CD4-positive, alpha-beta T cell treated with Interleukin-17A for 4 hours (primary cell): ENCODE results near the gene CD59.
"Not testable (repeated sequence)": the region's sequence is repeated elsewhere in the genome, so short reads cannot be mapped to it uniquely, and the experiment has no call there.

Experiments
- DNase-seq: peaks from one replicate; pipeline ENCODE4 v3.0.0-alpha.2; 2020; ENCODE audit warnings: mixed read lengths

CD59 gene

DNA sequence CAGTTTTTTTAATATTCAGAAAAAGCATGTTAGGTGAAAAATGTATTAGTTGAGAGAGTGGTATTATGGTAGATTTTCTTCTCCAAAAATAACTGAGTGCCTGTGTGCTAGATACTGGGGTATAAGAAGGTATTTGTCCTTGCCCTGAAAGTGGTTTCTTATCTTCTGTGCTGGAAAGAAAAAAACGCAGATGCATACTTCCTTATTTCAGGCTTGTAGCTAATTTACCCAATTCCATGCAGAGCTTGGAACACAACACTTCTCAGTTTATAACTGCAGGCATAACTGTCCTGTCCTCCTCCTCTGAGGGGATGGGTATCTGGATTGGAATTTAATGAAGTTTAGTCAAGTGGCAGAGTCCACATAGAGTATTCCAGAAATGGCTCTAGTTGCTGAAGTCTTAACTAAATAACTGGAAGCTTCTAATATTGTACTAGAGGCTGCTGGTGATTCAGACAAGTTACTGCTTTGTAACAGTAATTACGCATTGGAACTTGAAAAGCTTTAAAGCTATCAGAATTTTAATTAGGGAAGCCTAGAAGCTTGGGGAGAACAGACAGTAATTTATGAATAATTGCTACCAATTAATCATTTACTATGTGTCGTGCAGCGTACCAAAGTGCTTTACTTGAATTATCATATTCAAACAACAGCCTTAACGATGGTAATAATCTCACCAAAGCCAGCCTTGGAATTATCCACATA, 22.9 kb downstream of the CD59 start:
- DNase-seq: no peak

DNA sequence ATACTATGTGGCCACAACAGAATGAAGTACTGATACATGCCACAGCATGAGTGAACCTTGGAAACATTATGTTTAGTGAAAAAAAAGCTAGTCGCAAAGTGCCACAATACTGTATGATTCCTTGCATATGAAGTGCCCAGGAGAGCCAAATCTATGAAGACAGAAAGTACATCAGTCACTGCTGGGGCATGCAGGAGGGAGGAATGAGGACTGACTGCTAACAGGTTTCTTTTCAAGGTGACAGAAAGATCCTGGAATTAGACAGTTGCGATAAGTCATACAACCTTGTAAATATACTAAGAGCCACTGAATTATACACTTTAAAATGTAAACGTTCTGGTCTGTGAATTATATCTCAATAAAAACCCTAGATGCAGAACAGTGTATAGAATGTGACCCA, 23.8 kb downstream of the CD59 start:
- no peak for DNase-seq

DNA sequence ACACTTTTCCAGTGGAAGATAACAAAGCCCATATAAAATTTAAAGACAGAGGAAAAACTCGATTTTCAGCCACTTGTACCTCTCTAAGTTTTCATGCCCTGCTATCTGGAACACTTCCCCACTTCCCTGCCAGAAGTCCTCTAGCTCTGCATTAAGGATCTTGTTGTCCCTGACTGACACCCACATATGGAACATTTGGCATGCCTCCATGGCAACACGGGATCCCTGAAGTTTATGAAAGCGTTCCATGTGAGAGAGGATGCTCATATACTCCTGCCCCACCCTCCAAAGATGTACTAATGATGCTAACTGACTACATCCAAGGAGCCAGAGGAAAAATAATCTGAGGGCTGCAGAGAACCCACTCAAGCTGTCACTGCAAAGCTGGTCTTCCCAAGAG, 26.8 kb downstream of the CD59 start:
- DNase-seq: no peak

DNA sequence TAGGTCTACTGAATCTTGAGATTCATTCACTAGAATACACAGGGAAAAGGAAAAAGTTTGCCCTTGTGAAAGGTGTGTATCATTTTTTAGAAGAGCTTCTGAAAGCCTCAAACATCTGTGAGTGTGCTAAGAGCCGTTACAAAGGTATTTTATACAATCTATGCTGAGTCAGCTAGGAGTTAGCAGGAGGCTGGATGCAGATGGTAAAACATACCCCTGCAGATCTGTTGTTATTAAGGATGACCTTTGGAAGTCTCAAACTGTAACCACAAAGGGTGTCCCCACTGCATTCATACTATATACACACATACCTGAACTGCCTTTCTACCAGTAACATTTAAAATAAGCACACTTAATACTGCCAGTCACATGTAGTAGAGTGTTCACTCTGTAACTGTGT, 27.2 kb downstream of the CD59 start:
- DNase-seq: no peak

DNA sequence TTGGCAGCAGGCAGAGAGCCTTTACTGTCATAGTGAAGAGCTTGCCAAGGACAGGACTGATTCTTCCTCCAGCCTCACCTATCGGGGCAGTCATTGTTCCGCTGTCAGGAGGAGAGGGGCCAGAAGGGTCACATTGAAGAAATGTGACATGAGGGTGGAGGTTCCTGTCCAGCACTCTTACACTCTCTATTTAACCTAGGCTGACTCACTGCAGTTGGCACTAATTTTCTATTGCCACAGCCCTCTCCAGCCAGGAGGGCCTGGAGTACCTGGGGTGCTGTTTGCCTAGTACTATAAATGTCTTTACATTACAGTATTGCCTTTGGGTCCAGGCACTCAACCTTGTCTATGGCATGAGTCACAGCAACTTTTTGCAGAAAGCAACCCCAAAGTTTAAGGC, 28.4 kb downstream of the CD59 start:
- not testable (repeated sequence) for DNase-seq

DNA sequence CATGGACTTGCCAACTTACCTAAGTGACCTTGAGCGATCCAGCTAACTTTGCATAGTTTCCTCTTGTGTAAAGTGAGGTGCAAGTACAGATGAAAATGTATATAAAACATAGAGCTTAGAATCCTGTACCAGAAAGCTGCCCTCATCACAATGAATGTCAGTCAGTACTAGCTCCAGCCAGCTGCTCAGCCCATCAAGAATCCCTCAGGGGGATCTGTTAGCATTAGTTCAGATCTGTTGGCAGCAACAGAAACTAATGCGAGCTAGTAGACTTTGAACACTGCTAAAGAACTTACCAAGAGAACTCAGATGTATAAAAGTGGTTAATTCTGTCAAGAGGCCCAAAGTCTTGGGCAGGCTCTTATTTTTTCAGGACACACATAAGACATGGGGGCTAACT, 29.3 kb downstream of the CD59 start:
- DNase-seq: no peak

DNA sequence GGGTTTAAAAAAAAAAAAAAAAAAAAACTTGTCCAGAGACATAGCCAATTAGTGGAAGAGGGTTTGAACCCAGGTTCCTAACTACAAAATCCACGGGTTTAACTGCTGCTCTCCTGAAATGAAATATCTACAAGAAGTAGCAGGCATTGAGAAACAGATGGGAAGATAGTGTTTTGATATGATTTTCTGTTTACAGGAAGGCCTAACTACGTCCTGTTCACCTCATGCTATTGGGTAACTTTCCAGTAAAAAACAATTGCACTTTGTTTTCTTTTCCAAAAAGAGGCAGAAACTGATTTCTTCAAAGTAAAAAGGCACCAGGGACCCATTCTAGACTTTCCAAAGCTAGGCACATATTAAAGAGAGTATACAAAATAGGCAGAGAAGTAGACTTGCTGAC, 29.7 kb downstream of the CD59 start:
- no peak for DNase-seq

DNA sequence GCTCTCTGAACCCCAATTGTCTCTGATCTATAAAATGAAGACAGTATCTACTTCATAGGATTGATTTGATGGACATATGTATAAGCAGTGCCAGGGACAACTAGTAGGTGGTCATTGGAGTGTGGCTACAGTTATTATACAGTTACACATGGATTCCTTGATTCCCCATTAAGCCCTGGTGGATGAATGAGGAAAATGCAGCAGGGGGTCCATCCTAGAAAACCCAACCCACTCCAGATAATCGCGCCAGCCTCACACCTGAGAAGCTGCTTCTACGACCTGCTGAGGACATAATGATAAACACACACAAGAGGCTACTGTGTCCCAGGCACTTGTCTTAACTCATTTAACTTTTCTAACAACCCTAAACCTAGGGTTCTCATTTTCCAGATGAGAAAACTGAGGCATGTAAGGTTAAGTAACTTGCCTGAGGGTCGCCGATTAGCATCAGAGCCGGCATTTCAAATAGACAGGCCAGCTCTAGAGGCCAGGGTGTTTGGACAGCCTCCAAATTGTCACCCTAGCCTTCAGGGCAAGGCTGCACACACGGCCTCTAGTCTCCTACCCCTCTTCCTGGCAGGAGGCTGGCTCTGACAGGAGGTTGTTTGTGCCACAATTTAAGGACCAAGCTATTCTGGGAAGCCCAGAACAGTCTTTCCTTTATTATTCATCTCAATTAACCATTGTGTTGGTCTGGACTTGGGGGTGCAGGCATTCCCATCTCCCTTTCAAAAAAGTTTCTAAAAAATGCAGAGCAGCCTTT, 31.8 kb downstream of the CD59 start:
- no peak for DNase-seq

DNA sequence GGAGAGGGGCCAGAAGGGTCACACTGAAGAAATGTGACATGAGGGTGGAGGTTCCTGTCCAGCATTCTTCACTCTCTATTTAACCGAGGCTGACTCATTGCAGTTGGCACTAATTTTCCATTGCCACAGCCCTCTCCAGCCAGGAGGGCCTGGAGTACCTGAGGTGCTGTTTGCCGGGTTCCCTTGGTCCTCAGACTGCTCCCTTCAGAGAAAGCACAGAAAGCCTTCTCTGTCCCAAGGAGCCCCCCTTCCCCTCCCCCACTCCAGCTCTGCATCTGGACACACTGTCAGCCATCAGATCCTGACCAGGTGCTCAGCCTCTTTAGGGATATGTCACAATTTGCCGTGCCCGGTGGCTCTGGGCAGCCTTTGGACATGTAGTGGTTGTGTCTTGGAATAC, 32.4 kb downstream of the CD59 start:
- DNase-seq: no peak

DNA sequence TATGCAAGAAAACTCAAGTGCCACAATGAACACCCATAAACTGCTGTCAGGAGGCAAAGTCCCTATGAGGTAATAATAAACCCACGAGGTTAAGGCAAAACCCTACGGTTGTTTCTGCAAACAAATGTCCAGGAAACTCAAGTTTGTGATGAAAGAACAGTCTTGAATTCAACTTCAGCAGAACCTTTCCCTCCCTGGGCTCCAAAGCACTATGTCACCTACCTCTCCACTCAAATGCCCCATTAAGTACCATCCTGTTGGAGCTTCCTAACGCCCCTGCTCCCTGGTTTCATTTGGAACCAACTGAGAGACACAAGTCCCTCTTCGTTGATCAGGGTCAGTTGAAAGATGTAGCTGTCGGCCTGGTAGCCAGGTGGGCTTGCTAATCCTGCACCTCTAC, 33.0 kb downstream of the CD59 start:
- no peak for DNase-seq

DNA sequence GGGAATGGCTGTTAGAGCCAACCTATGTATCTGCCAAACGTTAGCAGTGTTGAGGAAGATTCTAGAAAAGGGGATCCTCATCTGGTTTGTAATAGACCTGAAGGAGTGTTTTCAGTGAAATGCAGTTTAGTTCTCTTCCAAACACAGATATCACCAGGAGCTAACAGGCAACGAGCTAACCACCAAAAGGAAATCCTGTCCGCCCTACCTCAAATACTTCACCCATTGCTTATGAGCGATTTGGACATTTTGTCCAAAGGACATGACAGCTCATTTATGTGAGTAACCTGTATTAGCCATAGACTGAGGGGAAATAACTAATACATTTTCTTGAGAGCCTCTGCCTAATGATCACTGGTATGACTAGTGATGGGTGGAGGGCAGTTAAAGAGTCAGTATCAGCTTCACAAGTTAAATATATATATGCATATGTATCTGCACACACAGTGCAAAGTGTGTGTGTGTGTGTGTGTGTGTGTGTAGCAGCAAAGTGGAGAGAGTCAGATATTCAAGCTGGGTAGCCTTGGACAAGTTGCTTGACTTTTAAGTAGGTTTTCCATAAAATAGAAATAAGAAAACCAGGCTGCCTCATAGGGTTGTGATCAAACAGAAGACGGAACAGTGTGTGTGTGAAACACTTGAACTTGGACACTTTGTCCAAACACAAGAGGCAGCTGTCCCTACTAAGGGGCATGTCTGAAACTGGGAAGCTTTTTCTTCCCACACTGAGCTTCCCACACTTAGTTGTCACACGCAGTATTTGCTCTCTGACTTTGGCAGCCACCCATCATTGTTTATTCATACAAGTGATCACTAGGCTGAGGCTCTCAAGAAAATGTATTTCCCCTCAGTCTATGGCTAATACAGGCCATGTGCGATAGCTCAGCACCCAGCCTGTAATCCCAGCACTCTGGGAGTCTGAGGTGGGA, 34.7 kb downstream of the CD59 start:
- DNase-seq: no peak

DNA sequence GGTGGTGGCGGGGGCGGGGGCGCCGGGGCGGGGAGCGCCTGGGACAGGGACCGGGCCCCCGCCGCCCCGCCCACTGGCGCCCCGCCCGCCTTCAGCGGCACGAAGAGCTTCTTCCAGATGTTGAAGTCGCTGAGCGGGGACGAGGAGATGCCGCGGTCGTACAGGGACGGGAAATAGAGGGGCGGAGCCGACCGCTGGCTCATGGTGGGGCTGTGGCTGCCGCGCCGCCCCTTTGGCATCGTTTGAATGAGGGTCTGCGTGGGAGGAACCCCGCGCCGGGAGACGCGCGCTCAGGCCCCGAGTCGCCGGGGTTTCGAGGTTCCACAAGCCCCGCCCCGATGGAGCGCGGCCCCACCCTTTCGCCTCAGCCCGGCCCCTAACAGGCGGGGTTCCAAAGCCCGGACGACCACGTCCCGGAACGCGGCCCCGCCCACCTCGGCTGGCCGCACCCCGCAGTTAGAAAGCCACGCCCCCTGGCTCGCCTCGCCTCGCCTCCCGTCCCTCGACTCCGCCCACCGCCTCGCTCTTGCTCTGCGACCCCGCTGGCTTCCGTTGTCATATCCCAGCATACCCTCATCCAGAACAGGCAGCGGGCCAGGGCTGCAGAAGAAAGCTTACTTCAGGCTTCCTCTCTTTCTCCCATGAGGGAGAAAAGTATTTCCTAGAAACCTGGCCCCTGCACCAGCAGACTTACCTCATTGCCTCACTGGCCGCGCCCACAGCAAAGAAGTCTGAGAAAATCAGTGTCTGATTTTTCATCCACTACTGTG, 35.5 kb downstream of the CD59 start, which contains the start of gene C11orf91:
Gene C11orf91 (minus strand): TSS at position 325 of the 770 bp plus-strand sequence. CDS start 86 bp downstream, at position 239.
- peak; percentile 98 for DNase-seq

DNA sequence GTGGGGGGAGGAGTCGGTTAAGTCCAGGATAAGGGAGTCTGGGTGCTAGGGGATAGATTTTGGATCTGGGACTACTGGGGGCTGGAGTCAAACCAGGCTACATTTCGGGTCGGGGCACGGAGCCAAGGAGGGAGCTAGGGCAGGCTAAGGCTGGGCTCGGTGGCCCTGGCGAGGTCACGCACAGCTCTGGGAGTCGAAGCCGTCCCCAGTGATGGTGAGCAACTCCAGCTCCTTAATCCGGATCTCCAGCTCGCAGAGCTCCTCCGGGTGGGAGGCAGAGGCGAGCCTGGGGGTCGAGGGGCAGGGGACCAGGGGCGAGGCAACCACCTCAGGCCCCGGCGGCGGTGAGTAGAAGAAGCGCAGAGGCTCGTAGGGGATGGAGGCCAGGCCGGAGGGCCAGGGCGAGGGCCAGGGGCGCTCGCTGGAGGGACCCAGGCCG, 36.1 kb downstream of the CD59 start:
- peak; percentile 14 for DNase-seq

DNA sequence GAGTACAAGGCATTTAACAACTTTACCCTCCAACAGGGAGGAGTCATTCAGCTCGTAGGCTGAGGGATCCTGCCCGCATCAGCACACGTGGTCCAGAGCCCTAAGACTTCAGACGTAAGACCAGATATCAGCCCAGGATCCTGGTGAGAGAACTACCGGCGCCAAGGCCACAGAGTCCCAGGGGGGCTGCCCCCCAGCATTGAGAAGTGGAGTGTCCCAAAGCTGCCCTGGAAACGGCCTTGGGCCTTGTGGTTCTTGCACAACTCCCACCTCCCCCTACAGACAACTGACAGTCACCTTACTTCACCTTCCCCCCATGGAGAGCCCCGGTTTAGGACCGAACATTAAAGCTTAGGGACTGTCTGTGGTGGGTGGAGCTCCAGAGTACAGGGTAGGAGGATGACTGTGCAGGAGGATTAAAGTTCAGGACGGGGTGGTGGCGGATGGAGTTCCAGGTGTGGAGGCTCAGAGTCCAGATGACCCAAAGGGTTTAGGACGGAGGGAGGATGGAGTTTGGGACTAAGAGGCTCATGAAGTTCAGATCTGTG, 36.6 kb downstream of the CD59 start:
- DNase-seq: no peak

DNA sequence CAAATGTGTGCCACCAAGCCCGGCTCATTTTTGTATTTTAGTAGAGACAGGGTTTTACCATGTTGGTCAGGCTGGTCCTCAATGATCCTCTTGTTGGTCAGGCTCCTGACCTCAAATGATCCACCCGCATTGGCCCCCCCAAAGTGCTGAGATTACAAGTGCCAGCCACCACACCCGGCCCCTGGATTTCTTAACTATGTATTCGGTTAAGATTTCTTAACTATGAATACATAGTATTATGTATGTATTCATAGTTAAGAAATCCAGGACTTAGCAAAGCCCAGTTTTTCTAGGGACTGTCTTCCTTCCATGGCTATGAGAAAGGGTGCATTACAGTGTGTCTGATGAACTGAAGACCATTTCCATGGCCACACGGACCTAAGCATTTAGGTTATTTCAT, 37.3 kb downstream of the CD59 start:
- no peak for DNase-seq

DNA sequence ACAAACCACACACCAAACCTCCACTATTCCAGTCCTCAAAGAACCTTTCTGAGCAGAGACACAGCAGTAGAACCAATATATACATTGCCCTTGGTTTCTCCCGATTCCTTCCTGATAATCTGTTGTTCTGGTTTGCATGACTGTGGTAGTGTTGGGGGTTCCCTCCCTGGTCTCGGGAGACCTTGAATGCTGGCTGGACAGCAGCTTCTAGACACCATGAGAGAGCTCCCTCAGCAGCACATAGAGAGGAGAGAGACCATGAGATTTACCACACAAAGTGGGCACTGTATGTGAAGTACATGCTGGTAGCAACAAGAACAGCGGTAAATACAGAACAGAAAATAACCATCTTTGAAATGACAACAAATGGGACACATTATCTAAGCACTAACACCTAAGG, 38.2 kb downstream of the CD59 start:
- DNase-seq: no peak

DNA sequence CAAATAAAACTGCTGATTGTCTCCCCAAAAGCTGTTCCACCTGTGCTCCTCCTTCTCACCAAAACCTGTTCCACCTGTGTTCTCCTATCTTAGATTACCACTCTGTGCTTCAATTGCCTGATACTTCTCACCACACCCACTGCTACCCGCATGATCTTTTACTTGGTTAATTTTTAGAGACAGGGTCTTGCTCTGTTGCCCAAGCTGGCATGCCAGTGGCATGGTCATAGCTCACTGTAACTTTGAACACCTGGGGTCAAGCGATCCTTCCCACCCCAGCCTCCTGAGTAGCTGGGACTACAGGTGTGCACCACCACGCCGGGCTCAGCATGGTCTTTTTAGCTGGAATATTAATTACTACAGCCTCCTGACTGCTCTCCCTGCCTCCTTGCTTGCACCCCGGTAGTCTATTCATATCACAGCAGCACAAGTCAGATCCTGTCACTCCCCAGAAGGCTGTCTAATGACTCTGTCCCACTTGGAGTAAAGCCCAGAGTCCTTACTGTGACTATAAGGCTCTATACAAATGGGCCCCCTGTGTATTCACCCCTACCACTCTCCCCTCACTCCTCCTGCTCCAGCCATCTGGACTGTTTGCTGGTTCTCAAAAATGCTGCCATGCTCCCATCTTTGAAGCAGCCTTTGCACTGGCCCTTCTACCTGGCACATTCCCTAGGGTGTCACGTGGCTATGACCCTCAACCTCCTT, 39.1 kb downstream of the CD59 start:
- DNase-seq: no peak

DNA sequence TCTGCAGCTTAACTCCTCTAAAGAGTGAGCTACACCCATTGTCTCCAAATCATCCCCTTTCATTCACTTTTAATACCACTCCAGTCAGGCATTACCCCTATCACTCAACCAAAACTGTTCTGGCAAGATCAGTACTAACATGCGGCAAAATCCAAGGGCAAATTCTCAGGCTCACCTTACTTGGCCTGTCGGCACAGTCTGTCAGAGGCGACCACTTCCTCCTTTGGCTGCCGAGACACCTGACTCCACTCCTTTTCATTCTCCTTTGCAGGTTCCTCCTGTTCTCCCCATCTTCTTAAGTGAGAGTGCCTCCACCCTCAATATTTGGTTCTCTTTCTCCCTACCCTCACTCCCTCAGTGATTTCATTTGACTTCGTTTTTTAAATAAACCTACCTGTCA, 39.8 kb downstream of the CD59 start:
- no peak for DNase-seq

DNA sequence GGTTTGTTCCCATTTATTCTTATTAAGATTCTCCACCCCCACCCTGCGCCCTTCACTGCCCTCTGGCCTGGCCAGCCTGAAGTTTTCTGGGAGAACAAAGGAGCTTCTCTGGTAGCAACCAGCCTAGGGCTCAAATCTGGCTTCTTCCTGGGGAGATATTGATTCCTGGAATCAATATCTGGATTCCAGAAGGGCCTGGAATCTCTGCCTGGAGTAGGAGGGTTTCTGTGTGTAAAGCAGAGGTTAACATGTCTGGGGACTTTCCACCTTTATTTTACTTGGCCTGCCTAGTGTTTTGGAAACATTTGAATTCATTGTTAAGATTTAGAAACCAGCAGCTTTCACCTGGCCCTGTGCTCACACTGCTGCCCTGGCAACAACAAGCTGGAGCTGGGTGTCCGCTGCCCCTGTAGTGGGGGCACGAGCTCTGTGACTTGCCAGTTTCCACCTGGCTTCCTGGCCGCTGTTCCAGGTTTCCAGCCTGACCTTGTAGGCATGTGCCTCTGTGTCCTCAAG, 41.1 kb downstream of the CD59 start:
- DNase-seq: no peak

DNA sequence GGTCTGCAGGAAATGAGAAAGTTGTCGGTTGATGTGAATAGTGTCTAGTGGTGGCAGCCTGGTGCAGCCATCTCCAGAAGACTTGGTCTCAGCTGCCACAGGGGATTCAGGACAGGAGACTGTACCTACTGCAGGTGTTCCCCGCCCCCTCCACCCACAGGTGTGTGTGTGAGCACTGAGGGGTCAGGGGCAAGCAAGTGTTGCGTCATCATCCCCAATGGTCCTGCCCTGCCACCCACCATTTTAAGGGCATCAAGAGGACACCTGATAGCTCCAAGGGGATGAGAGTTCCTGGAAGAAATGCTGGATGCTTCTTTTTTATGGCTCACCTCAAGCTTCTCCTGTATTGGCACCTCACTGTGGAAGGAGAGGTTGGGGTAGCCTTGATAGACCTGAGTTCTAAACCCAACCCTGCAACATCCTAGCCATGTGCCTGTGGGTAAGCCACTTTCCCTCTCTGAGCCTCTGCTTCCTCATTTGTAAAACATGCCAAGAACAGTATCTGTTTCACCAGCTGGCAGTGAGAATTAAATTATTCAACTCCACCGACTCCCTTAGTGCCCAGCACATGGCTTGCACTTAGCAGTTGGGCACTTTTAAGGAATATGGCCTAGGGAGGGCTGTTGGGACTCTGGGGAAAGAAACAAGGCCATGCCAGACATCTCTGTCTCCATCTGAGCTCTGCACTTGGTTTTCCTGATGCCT, 41.7 kb downstream of the CD59 start:
- DNase-seq: no peak

DNA sequence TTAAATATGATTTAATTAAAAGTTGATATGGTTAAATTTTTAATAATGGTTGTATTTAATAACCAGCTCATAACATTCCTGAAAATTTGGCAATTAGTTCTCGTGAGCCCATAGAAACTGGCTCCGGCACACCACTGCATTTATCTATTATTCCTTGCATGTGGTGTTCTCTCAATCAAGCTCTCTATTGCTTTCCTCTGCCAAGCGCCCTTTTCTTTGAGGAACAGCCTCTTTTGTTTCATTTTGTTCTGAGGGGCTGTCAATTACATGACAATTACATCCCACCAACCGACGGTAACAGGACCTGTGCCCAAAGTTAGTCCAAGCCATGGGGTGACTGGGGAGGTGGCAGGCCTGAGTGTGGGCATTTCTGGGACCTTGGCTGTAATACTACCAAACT, 43.7 kb downstream of the CD59 start:
- no peak for DNase-seq
